Lung (tissue), 12 donors: Measurements from ENCODE around the gene OPCML. TPM values are rescaled to one million over a fixed set of nuclear protein-coding genes. Genes with fewer than 3 reads are reported as not detected.

Experiments
- ATAC-seq: fragments of 200-7000 bp; cut with Tn5 transposase; one replicate; pipeline ENCODE4 v1.9.1; 2020; ENCODE audit warnings: moderate number of reproducible peaks; ENCODE audit not compliant: insufficient read depth, low FRiP score
- DNase-seq, 3 donors: peaks; one replicate each; pipeline ENCODE4 v3.0.0-alpha.2; 2013 to 2017
- H3K27ac ChIP-seq, 2 donors: one replicate each; pipeline ENCODE4 v1.5.1; 2013; ENCODE audit warnings: mild to moderate bottlenecking in 2 of 2, moderate library complexity in 2 of 2, control low read depth in 1 of 2, inconsistent platforms in 1 of 2, low read depth in 1 of 2, low read length in 1 of 2
- H3K27me3 ChIP-seq, 3 donors: one replicate each; pipeline ENCODE4 v1.5.1; 2013; ENCODE audit warnings: low read length in 2 of 3; ENCODE audit not compliant: control insufficient read depth in 3 of 3, insufficient read depth in 3 of 3
- H3K36me3 ChIP-seq, 4 donors: one replicate each; pipeline ENCODE4 v1.5.1; 2013; ENCODE audit warnings: low read length in 4 of 4, mild to moderate bottlenecking in 1 of 4, moderate library complexity in 1 of 4; ENCODE audit not compliant: control insufficient read depth in 4 of 4, insufficient read depth in 4 of 4
- H3K4me1 ChIP-seq, 5 donors: one replicate each; pipeline ENCODE4 v1.5.1; 2013; ENCODE audit warnings: low read length in 5 of 5, mild to moderate bottlenecking in 2 of 5, moderate library complexity in 1 of 5; ENCODE audit not compliant: control insufficient read depth in 5 of 5, insufficient read depth in 5 of 5
- H3K4me3 ChIP-seq: one replicate; pipeline ENCODE4 v1.5.1; 2013; ENCODE audit warnings: mild to moderate bottlenecking, control low read depth, moderate library complexity
- H3K9ac ChIP-seq, 2 donors: one replicate each; pipeline ENCODE4 v1.5.1; 2013; ENCODE audit warnings: low read length in 2 of 2, control low read depth in 1 of 2; ENCODE audit not compliant: insufficient read depth in 1 of 2
- H3K9me3 ChIP-seq, 4 donors: one replicate each; pipeline ENCODE4 v1.5.1; 2013; ENCODE audit warnings: low read length in 3 of 4, mild to moderate bottlenecking in 1 of 4, moderate library complexity in 1 of 4; ENCODE audit not compliant: control insufficient read depth in 4 of 4, insufficient read depth in 3 of 4
- WGBS, 2 donors: extraction: QIAGEN DNeasy Blood & Tissue Kit; methylation state at CpG; one replicate each; pipeline ENCODE4 v1.1.7; 2013; 5-methylcytosine and 5-hydroxymethylcytosine counted together
- polyA plus RNA-seq, 2 donors: library from polyadenylated mRNA; stranded (reverse); fragments of 200-250 nt; gene quantifications; one replicate each; pipeline ENCODE4 v1.2.1, GENCODE V29; 2013
- total RNA-seq, 2 donors: library from RNA; depleted of rRNA in 1 of 2; stranded (reverse); fragments of >200 nt in 1 of 2; gene quantifications; one replicate each; pipeline ENCODE4 v1.2.1, GENCODE V29; 2014 to 2021
- TF ChIP-seq, protein P1 (sequence below): IDR thresholded peaks from 2 replicates; pipeline ENCODE4 v1.5.1; 2012; ENCODE audit warnings: mild to moderate bottlenecking; ENCODE audit errors: control extremely low read depth, extremely low read depth
- donor health status: control.
- donor health status: control.
- donor health status: Bipolar disorder and iron deficiency.
- donor health status: healthy.
- donor health status: DM: yes; HTN: yes; CAD: no.

OPCML gene
- total and polyA plus RNA-seq, 4 donors, result 0.49 to 0.74 TPM; not detected in 2

DNA sequence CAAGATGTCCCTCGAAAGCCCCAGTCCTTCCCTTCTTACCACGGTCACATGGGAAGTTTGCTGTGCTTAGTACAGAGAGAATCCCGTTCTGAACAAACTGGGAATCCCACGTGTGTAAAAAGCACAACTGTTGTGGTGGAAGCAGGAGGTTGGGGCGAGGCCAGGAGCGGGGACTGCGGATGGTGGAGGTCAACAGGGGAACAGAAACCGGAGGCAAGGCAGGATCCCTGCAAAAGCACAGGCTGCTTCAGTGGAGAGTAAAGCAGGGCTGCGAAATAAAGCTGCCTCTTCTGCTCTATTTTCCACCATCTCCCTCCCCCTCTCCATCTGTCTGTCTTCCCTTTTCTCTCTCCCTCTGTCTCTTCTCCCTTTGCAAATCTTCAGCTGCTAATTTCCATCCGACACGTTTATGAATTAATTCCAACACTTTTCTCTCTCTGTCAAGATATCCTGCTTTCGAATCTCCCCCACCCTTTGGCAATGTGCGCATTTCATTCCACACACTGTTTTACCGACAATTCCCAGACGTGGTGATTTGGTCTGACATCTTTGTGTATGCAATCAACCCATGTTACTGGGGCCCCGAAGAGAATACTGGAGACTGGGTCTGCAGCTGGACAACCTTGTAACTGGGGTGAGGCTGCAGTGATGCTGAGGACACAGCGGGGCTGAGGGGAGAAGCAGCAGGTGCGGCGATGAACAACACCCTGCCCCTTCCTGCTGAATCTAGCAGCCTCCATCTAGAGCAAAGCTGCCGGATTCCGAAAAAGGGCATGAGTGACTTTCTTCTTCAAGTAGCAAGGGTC, 571.8 kb downstream of the OPCML start:
- Histone ChIP-seq H3K27me3 (no peaks in the 10 kb centered on the region), H3K9ac (no peak overlapping the region), H3K27ac (no peak overlapping the region), H3K9me3 (peaks cover 0 to 1% (median 0%) of the 10 kb centered on the region in 4 donors), H3K36me3 (no peaks in the 10 kb centered on the region), H3K4me1 (no peaks in the 10 kb centered on the region), H3K4me3 (no peak overlapping the region)
- TF ChIP-seq, protein P1, sequence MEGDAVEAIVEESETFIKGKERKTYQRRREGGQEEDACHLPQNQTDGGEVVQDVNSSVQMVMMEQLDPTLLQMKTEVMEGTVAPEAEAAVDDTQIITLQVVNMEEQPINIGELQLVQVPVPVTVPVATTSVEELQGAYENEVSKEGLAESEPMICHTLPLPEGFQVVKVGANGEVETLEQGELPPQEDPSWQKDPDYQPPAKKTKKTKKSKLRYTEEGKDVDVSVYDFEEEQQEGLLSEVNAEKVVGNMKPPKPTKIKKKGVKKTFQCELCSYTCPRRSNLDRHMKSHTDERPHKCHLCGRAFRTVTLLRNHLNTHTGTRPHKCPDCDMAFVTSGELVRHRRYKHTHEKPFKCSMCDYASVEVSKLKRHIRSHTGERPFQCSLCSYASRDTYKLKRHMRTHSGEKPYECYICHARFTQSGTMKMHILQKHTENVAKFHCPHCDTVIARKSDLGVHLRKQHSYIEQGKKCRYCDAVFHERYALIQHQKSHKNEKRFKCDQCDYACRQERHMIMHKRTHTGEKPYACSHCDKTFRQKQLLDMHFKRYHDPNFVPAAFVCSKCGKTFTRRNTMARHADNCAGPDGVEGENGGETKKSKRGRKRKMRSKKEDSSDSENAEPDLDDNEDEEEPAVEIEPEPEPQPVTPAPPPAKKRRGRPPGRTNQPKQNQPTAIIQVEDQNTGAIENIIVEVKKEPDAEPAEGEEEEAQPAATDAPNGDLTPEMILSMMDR, result no peak
- ATAC-seq (no peak), DNase-seq (no peak)
- 67 to 73% methylated on average over 21 of the region's 21 CpGs for WGBS, 2 donors

DNA sequence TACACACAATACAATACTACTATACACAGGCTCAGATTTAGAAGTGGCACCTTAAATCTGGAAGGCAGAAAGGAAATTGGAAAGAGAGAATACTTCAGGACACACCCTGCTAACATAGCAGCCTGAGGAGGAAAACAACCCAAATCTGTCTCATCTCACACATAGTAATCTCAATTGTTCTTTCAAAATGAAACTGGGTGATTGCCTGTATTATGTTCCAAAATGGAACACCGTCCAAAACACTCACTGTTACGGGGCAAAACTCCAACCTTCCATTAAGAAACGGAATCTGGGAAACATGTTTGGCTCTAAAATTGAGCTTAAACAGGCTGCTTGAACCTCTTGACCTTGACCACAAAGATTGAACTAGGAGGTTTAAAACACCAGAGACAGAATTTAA, 572.6 kb downstream of the OPCML start:
- H3K36me3 ChIP-seq, result no peaks in the 10 kb centered on the region
- H3K27ac ChIP-seq, result no peak overlapping the region
- TF ChIP-seq, protein P1, result no peak
- WGBS, 2 donors, result 66 to 81% methylated on average over 3 of the region's 3 CpGs
- H3K9ac ChIP-seq, result no peak overlapping the region
- no peak for ATAC-seq
- no peaks in the 10 kb centered on the region for H3K4me1 ChIP-seq
- H3K27me3 ChIP-seq, result no peaks in the 10 kb centered on the region
- H3K9me3 ChIP-seq, result no peaks in the 10 kb centered on the region
- DNase-seq, result peak in 1 of 3 donors; percentile 48
- H3K4me3 ChIP-seq, result no peak overlapping the region

DNA sequence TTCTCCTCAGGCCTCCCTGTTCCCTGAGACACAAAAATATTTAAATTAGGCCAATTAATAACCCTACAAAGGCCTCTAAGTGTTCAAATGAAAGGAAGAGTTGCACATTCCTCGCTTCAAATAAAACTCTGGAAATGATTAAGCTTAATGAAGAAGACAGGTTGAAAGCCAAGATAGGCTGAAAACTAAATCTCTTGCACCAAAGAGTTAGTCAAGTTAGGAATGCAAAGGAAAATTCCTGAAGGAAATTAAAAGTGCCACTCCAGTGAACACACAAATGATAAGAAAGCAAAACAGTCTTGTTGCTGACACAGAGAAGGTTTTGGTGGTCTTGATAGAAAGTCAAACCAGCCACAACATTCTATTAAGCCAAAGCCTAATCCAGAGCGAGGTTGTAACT, 574.4 kb downstream of the OPCML start:
- H3K4me3 ChIP-seq, result no peak overlapping the region

More for the DNA sequence above, 574.4 kb downstream of the OPCML start:
- no peaks in the 10 kb centered on the region for H3K4me1 ChIP-seq
- no peak overlapping the region for H3K27ac ChIP-seq
- no peaks in the 10 kb centered on the region for H3K9me3 ChIP-seq
- WGBS, 2 donors, result 70 to 78% methylated on average over 2 of the region's 2 CpGs
- no peaks in the 10 kb centered on the region for H3K36me3 ChIP-seq
- ATAC-seq (no peak), DNase-seq (no peak)
- no peak overlapping the region for H3K9ac ChIP-seq
- no peaks in the 10 kb centered on the region for H3K27me3 ChIP-seq
- TF ChIP-seq, protein P1, result no peak
